GM21390 (cell line): Measurements from ENCODE around the gene TRIM33.
"Not testable (repeated sequence)": the region's sequence is repeated elsewhere in the genome, so short reads cannot be mapped to it uniquely, and the experiment has no call there.

Experiments used
- ATAC-seq: cut with Tn5 transposase; IDR thresholded peaks from one replicate; pipeline ENCODE4 v1.9.1; 2021; ENCODE audit not compliant: unreplicated experiment

Gene TRIM33

DNA sequence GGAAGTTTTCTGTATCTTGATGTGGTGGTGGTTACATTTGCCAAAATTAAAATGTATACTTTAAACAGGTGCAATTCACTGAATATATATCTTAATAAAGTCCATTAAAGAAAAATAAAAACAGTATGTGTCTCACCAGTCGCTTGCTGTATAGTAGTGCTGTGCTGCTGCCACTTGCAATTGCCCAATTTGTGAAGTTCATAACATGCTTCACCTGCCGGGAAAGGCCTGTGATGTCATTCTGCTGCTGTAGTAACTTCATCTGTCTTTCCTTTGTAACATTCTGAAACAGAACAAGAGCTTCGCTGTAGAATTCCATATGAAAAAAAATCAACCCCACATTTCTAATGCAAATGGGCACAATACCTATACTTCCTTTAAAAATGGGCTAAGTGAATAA, 83.4 kb downstream of the TRIM33 start:
- ATAC-seq = no peak

GRCh38 chr1:114423455-114423854, 87.5 kb downstream of the TRIM33 start:
- ATAC-seq = no peak

DNA sequence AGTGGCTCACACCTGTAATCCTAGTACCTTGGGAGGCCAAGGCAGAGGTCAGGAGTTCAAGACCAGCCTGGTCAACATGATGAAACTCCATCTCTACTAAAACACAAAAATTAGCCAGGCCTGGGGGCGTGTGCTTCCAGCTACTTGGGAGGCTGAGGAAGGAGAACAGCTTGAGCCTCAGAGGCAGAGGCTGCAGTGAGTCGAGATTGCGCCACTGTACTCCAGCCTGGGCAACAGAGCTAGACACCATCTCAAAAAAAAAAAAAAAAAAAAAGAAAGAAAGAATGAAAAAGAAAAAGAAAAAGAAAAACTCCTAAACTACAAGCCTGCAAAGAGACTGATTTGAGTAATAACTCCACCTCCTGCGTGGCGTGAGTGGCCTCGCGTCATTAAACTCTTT, 92.1 kb downstream of the TRIM33 start:
- not testable (repeated sequence) for ATAC-seq

DNA sequence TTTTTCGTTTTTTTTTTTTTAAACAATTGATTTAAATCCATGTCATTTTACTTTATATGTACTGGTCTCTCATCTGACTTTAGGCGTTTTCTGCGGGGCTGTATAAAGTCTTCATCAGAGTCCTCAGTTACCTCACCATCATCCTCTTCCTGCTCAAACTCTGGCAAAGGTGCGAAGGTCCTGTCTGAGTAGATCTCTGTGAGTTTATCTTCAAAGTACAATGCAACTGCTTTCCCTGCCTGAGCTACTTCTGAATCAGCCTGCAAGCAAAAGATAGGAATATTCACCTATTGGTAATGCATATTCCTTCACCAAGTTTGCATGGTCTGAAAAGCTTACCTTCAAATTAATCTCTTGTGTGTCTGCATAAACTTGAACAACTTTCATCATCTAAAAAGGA, 113.4 kb downstream of the TRIM33 start:
- no peak for ATAC-seq

- no peak for ATAC-seq
Observed at GRCh38 chr1:114395863-114396262, 115.1 kb downstream of the TRIM33 start.

DNA sequence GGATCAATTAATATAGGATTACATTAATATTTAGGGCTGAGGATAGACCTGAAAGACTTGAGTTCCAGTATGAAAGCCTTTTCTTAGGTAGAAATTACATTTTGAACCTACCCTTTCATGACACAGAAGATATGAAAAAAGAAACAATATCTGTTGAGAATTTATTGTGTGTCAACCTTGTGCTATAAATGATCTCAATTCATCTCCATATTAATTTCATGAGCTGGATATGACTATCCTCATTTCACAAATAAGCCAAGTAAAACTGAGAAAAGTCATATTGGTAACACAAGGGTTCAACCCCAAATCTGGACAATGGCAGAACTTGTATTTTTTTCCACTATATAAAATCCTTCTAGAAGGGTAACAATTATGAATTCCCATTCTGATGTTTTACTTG, 120.0 kb downstream of the TRIM33 start:
- ATAC-seq = no peak

DNA sequence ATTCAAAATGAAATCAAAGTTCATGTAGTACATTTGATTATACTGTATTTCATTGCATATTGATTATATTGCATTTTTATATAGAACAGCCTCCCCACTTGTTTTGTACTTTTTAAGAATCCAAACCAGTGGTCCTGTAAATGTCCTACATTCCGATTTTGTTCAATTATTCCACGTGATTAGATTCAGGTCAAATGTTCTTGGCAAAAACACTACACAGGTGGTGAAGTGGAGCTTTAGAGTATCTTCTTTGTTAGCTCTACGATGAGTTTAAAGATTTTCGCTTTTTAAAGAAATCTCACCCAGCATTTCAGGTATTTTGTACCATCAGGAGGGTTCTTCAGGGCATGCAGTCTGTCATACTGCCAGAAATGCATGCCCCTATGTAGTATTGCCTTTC, 120.6 kb downstream of the TRIM33 start:
- no peak for ATAC-seq

DNA sequence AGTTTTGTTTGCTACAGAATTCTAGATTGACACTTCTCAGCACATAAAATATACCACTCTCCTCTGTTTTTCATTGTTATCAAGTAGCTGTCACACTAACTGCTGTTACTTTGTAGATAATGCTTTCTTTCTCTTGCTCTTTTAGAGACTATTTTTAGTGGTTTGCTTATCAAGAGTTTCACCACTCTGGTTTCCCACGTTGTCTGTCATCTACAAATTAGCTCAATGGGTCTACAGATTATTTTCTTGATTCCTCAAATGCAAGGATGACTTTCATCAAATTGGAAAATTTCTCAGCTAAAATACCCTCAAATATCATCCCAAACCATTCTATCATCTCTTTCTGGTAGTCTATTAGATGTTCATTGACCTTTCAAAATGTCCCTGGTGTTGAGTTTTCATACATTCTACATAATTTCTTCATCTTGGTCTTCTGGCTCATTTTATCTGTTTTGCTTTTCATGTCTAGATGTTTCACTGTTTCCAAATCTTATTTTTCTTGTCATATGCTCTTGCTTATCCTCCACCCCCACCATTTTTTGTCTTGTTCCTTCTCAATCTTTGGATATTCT, 122.5 kb downstream of the TRIM33 start:
- ATAC-seq = no peak

DNA sequence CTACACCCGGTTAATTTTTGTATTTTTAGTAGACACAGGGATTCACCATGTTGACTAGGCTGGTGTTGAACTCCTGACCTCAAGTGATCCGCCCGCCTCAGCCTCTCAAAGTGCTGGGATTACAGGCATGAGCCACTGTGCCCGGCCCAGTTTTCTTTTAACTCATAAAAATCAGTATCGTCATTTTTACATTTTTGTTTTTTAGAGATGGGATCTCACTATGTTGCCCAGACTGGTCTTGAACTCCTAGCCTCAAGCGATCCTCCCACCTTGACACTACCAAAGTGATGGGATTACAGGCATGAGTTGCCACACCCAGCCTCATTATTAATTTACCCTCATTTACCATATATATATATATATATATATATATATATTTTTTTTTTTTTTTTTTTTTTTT, 123.4 kb downstream of the TRIM33 start:
- ATAC-seq = not testable (repeated sequence)

DNA sequence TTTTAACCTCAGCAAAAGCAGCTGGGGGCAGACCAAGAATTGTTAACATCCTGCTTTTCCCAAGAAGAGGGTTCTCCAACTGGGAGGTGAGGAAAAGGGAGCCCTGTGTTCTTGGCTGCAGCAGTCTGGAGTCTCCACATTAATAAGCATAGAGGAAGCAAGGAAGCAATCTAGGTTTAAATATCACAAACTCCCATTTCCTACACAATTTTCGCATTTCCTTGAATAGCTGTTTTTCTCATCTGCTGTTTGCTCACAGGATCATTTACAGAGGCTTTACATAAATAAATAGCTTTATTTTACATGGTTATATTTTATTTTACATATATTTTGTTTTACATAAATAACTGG, 124.0 kb downstream of the TRIM33 start:
- ATAC-seq = no peak

DNA sequence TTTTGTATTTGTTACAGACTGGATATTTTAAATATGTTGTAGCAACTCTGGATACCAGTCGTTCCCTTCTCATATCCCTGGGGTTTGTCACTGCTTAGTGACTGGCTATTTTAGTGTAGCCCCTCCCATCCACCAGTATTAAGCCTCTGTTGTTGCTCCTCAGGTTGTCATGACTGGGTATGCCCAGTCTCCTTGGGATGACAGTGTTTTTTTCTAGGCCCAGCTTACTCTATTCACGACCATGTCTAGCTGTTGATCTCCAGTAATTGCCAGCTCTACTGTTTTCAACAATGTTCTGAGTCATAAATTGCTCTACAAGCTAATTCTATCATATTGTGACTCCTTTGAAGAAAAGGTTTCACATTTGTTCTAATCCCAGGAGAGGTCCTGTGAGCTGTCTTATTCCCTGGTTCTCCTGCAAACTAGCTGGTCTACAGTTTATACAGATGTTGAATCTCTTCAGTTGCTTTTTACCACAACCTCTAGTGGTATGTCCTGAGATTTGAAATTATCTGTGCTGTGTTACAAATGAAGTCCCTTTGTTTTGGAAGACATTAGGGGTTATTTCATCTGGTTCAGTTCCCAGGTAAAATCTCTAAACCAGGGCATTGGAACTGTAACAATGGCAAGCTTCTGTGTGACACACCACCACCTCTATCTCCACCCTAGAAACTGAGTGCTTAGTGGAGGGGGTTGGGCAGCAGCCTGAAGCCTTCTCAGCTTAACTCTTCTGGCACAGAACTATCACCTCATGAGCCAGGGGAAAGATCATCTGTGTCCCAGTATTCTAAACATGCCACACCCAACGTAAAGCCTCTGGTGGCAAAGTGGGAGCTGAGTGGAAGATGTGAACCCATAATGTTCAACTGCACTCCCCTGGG, 124.6 kb downstream of the TRIM33 start:
- no peak for ATAC-seq

- no peak for ATAC-seq
Observed at GRCh38 chr1:114384922-114385321, 126.1 kb downstream of the TRIM33 start.

GRCh38 chr1:114379987-114380386, 131.0 kb downstream of the TRIM33 start:
- ATAC-seq = no peak

GRCh38 chr1:114379358-114379757, 131.6 kb downstream of the TRIM33 start:
- ATAC-seq = no peak

DNA sequence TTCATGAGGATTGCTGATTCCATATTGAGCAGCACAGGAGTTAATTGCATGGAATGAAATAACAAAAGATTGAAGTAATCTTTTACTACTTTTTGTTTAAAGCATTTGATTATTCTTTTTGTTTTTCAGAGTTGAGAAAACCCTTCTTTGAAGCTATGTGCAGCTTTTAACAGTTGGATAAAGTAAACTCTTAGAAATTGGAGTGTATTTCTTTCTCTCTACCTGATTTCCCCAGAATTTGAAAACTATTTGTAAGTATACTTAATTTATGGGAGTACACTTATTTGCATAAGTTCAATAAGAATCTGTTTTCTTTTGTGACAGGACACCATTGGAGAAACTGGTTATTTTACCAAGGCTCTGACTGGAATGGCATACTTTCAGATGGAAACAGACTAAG, 133.6 kb downstream of the TRIM33 start:
- no peak for ATAC-seq

- ATAC-seq = no peak
Observed at GRCh38 chr1:114369930-114370329, 141.1 kb downstream of the TRIM33 start.

- ATAC-seq = not testable (repeated sequence)
Observed at GRCh38 chr1:114369266-114369919, 141.6 kb downstream of the TRIM33 start.

DNA sequence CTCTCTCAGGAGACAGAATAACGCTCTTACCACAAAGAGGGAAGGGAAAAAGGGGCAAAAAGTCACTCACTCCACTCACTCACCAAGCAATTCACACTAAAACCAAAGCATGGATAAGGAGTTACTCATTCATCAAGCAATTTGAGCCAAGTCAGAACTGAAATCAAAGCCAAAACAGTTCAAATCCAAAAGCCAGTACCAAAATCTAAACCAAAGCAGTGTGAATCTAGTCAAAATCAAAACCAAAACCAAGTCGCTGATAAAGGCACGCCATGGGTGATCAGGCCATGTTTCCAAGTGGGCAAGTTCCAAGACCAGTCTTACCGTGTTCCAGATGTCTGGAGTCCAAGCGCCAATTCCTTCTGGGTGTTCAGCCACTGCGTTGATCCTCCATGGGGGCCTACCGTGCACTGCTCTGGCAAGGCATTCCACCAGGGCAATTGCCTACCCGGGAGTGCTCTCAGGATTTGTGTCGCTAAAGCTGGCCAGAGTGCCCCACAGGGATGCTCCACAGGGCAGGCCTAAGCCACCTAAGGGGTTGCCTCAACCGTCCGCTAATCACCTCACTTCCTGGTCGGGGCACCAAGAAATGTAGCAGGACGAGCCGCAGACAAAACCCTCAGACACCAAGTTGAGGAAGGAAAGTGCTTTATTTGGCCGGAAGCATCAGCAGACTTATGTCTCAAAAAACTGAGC, 142.3 kb downstream of the TRIM33 start:
- no peak for ATAC-seq

- ATAC-seq = no peak
Observed at GRCh38 chr1:114367810-114368209, 143.2 kb downstream of the TRIM33 start.

DNA sequence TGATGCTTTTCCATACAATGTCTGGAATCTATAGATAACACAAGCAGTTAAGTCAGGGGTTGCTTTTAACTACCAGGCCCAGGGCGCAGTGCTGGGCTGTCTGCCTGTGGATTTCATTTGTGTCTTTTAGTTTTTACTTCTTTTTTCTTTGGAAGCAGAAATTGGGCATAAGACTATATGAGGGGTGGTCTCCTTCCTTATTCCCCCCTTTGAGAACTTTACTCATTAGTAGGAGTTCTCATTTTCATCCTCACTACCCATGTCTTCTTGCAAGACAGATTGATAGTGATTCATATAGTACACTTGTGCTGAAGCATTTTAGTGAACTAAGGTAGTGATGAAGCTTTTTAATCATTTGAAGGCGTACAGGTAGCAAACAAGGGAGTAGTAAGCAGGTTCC, 147.8 kb downstream of the TRIM33 start:
- ATAC-seq = not testable (repeated sequence)

DNA sequence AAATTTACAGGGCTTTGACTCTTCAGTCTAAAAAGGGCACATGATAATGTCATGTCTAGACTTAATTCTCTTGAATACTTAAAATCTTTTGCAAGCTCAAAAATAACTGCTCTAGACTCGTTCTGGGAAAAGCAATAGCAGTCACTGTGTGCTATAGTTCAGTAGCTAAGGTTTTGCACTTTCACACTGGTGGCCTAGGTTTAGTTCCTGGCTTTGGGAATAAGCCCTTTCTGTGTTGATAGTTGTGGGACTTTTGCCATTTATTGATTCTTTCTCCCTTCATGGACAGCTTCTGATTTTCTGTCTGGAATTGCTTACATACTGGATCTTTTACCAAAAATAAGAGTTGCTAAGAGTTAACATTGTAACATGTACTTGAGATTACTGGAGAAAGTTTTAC, 151.2 kb downstream of the TRIM33 start:
- ATAC-seq = no peak

DNA sequence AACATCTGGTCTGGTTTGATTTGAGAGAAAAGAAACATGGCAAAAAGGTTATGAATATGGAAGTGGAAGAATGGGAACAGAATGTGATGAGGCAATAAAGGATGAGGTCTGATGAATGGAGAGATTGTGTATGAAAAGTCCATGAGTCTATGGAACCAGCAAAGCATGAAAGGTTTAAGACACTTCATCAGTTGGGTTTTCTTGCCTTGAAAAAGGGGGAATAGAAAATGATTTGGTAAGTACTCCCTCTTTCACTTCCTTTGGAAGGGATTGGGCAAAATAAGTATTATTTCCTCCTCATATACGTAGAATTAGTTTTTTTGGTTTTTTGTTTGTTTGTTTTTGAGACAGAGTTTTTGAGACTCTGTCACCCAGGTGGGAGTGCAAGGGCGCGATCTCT, 155.8 kb downstream of the TRIM33 start:
- ATAC-seq = no peak
